Epithelial cell of proximal tubule (primary cell): ENCODE results near the gene TMOD3. TPM values are rescaled to one million over a fixed set of nuclear protein-coding genes. Genes with fewer than 3 reads are reported as not detected.
A peak's percentile ranks its signal among the peaks of the same experiment; 100 is the strongest.

Source experiments
- DNase-seq: peaks from one replicate; pipeline ENCODE4 v3.0.0-alpha.2; 2011; ENCODE audit warnings: low read depth
- H3K4me3 ChIP-seq: 2 replicates; pipeline ENCODE4 v1.5.1; 2011; ENCODE audit warnings: low read depth, mild to moderate bottlenecking, low read length
- CTCF ChIP-seq: conservative IDR thresholded peaks from 2 replicates; pipeline ENCODE4 v1.5.1; 2012; ENCODE audit warnings: low read depth, mild to moderate bottlenecking, low read length
- total RNA-seq: library from RNA; depleted of rRNA; stranded (reverse); fragments of >200 nt; gene quantifications from 2 replicates; pipeline ENCODE4 v1.2.3, GENCODE V29; 2015

TMOD3 gene
- total RNA-seq, 1 donor from 2014 or later: 36.0 TPM

GRCh38 chr15:51863131-51863530, 33.7 kb downstream of the TMOD3 start:
- H3K4me3 ChIP-seq: no peak overlapping the region
- TF ChIP-seq CTCF: no peak
- DNase-seq: no peak

- TF ChIP-seq CTCF: no peak
- no peak overlapping the region for H3K4me3 ChIP-seq
- DNase-seq: peak; percentile 84
Measured at GRCh38 chr15:51864408-51865056, 35.1 kb downstream of the TMOD3 start.

DNA sequence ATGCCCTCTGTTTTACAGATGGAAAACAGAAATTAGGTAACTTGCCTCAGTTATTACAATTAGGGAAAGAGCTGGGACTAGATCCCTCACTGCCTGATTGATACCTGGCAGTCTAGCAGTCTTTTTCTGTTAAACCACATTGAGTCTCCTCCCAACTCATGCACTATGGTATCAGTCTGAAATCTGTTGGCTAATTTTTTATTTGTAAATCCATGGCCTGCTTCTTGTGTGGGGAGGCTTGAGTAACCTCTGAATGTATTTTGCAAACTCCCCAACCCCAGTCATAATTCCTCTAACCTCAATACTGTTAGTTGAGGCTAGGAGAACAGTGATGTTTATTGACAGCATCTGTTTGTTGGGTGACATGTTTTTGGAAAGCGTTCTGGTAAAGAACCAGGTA, 35.9 kb downstream of the TMOD3 start:
- DNase-seq: no peak

DNA sequence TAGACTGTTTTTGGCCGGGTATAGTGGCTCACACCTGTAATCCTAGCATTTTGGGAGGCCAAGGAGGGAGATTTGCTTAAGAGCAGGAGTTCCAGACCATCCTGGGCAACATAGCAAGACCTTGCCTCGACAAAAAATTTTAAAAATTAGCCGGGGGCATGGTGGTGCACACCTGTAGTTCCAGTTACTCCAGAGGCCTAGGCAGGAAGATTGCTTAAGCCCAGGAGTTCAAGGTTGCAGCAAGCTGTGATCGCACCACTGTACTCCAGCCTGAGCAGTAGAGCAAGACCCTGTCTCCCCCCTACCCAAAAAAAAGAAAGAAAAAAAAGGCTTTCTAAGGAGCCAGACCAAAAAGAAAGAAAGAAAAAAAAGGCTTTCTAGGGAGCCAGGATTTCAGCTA, 36.7 kb downstream of the TMOD3 start:
- DNase-seq: no peak
- no peak for TF ChIP-seq CTCF

More for the DNA sequence above, 35.9 kb downstream of the TMOD3 start:
- H3K4me3 ChIP-seq: no peak overlapping the region
- no peak for TF ChIP-seq CTCF

DNA sequence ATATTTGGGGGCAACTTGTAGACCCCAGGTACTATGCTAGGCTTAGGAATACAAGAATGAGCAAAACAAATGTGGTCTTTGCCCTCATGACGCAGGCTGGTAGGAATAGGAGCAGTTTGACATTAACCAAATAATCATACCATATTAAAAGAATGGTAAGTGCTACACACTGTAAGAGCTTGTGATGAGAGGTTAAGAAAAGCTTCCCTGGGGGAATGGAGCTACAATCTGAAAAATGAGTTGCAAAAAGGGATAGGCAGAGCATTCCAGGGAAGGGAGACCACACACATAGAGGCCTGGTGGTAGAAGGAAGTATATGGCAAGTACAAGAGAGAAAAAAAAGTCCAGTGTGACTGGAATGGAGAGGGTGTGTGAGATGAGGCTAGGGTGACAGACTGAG, 37.3 kb downstream of the TMOD3 start:
- no peak for DNase-seq
- H3K4me3 ChIP-seq: no peak overlapping the region
- TF ChIP-seq CTCF: no peak

More for the DNA sequence above, 36.7 kb downstream of the TMOD3 start:
- H3K4me3 ChIP-seq: no peak overlapping the region

DNA sequence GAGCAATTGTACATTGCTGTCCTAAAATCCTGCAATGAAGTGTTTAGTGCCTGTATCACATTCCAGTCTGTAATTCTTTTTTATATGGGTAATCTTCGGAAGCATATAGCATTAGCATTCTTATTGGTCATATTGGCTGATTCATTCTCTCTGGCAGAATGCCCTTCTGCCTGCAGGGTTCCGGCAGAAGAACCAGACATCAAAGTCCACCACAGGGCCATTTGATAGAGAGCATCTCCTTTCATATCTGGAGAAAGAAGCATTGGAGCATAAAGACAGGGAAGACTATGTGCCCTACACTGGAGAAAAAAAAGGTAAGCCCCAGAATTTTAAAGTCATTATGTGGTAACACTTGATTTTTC, 39.6 kb downstream of the TMOD3 start:
- no peak for TF ChIP-seq CTCF
- no peak overlapping the region for H3K4me3 ChIP-seq
- DNase-seq: peak; percentile 43

DNA sequence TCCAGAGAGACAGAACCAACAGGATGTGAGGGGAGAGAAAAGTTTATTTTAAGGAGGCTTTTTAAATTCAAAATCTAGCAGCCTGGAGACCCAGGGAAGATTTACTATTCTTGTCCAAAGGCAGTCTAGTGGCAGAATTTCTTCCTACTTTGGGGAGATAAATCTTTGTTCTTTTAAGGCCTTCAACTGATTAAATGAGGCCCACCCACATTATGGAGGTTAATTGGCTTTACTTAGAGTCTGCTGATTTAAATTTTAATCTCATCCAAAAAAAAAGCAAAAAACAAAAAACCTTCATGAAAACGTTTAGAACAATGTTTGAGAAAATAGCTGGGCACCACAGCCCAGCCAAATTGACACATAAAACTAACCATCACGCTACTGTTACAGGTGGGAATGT, 41.3 kb downstream of the TMOD3 start:
- H3K4me3 ChIP-seq: no peak overlapping the region
- no peak for DNase-seq
- no peak for TF ChIP-seq CTCF
